Endothelial cell of umbilical vein (primary cell): ENCODE measurements around the gene PPP2R2C. TPM values are rescaled to one million over a fixed set of nuclear protein-coding genes. Genes with fewer than 3 reads are reported as not detected.

Source experiments
- BruUV-seq: library from RNA; stranded (reverse); fragments of 400-500 nt; replicated peaks from 2 replicates; lab custom pipeline; 2021; lab: Mats Ljungman, UMichigan
- CTCF ChIA-PET: fragments of 300-600, 350-600 bp; sonication (Branson Sonifier 250); formaldehyde crosslinking; loops from one replicate; lab custom pipeline; 2021; ENCODE audit warnings: antibody characterized with exemption, inconsistent platforms; lab: Charles Lee
- POLR2A ChIA-PET: fragments of 300-600, 350-600 bp; sonication (Branson Sonifier 250); formaldehyde crosslinking; loops from one replicate; lab custom pipeline; 2021; ENCODE audit warnings: antibody characterized with exemption, inconsistent platforms; lab: Charles Lee
- DNase-seq: peaks from one replicate; pipeline ENCODE4 v3.0.0-alpha.2; 2011; ENCODE audit warnings: low read depth, low spot score
- FAIRE-seq: peaks from 2 replicates; lab custom pipeline; 2011; peaks lifted over from hg19 to GRCh38; lab: Jason Lieb, UNC
- H2AFZ ChIP-seq: 2 replicates; pipeline ENCODE4 v1.6.0; 2012; ENCODE audit warnings: low read depth, low read length, control low read depth, inconsistent platforms
- H3K27ac ChIP-seq: 2 replicates; pipeline ENCODE4 v1.5.1; 2011; ENCODE audit warnings: low read depth, mild to moderate bottlenecking, control low read depth, low read length, moderate library complexity; ENCODE audit not compliant: insufficient read depth
- H3K27me3 ChIP-seq, 2 experiments: 2 replicates each; pipeline versions ENCODE4 v1.6.0 to v1.6.1; 2011; ENCODE audit warnings: low read length in 2 of 2, mixed read lengths in 1 of 2; ENCODE audit not compliant: control insufficient read depth in 2 of 2, insufficient read depth in 2 of 2
- H3K36me3 ChIP-seq, 2 experiments: 2 replicates in 1 of 2; 3 replicates in 1 of 2; pipeline ENCODE4 v1.5.1; 2011; ENCODE audit warnings: low read length in 2 of 2, mild to moderate bottlenecking in 1 of 2, moderate library complexity in 1 of 2; ENCODE audit not compliant: control insufficient read depth in 2 of 2, insufficient read depth in 2 of 2; ENCODE audit errors: extremely low read depth in 1 of 2
- H3K4me1 ChIP-seq: 3 replicates; pipeline ENCODE4 v1.5.1; 2011; ENCODE audit warnings: mild to moderate bottlenecking, low read length; ENCODE audit not compliant: control insufficient read depth, insufficient read depth; ENCODE audit errors: extremely low read depth
- H3K4me2 ChIP-seq: 2 replicates; pipeline ENCODE4 v1.6.1; 2011; ENCODE audit warnings: low read length, control low read depth, mixed read lengths; ENCODE audit not compliant: insufficient read depth
- H3K4me3 ChIP-seq, 3 experiments: fragments of 200-600 bp in 1 of 3; sonication (generic), shearing (Covaris generic) in 1 of 3; replicated peaks in 1 of 3; 2 replicates each; pipeline ENCODE4 v1.5.1; 2011 to 2016; ENCODE audit warnings: control low read depth in 3 of 3, low read length in 3 of 3, mild to moderate bottlenecking in 2 of 3, inconsistent platforms in 1 of 3, low read depth in 1 of 3, moderate library complexity in 1 of 3; ENCODE audit not compliant: insufficient read depth in 1 of 3
- H3K79me2 ChIP-seq: 2 replicates; pipeline ENCODE4 v1.6.0; 2012; ENCODE audit warnings: low read length, inconsistent platforms; ENCODE audit not compliant: control insufficient read depth, insufficient read depth
- H3K9ac ChIP-seq: replicated peaks from 2 replicates; pipeline ENCODE3; 2011; ENCODE audit warnings: low read length, control low read depth; ENCODE audit not compliant: insufficient read depth; ENCODE audit errors: extremely low read depth
- H3K9me1 ChIP-seq: replicated peaks from 3 replicates; pipeline ENCODE4 v1.6.0; 2011; ENCODE audit warnings: mild to moderate bottlenecking, low read length; ENCODE audit not compliant: control insufficient read depth, insufficient read depth; ENCODE audit errors: extremely low read depth
- H3K9me3 ChIP-seq: replicated peaks from 2 replicates; pipeline ENCODE4 v1.5.1; 2012; ENCODE audit warnings: low read length, inconsistent platforms; ENCODE audit not compliant: control insufficient read depth, insufficient read depth
- H4K20me1 ChIP-seq: replicated peaks from 2 replicates; pipeline ENCODE3; 2011; ENCODE audit warnings: mild to moderate bottlenecking, low read length; ENCODE audit not compliant: control insufficient read depth, insufficient read depth; ENCODE audit errors: extremely low read depth
- CTCF ChIP-seq, 2 donors: IDR thresholded peaks; 1 replicate in 1 of 2; 2 replicates in 1 of 2; pipeline ENCODE4 v1.5.1; 2011; ENCODE audit warnings: low read length in 2 of 2, mild to moderate bottlenecking in 2 of 2, moderate library complexity in 2 of 2, control low read depth in 1 of 2, inconsistent platforms in 1 of 2, low read depth in 1 of 2; ENCODE audit not compliant: insufficient read depth in 1 of 2; ENCODE audit errors: extremely low read depth in 1 of 2
- EZH2 ChIP-seq: IDR thresholded peaks from 2 replicates; pipeline ENCODE4 v1.6.1; 2012; ENCODE audit warnings: borderline replicate concordance, low read depth, mild to moderate bottlenecking, moderate library complexity, low read length, inconsistent platforms; ENCODE audit not compliant: severe bottlenecking
- FOS ChIP-seq: IDR thresholded peaks from 2 replicates; pipeline ENCODE4 v1.6.1; 2011; ENCODE audit warnings: mild to moderate bottlenecking, low read length, moderate library complexity, borderline replicate concordance; ENCODE audit not compliant: insufficient read depth
- GATA2 ChIP-seq: IDR thresholded peaks from 2 replicates; pipeline ENCODE4 v1.7.0; 2011; ENCODE audit warnings: low read depth, mild to moderate bottlenecking, moderate library complexity, mixed read lengths, low read length; ENCODE audit not compliant: insufficient read length, insufficient read depth
- JUN ChIP-seq: IDR thresholded peaks from 2 replicates; pipeline ENCODE4 v1.6.1; 2011; ENCODE audit warnings: borderline replicate concordance, low read depth; ENCODE audit not compliant: insufficient read length, insufficient read depth
- MAX ChIP-seq: IDR thresholded peaks from 2 replicates; pipeline ENCODE4 v1.6.1; 2011; ENCODE audit not compliant: insufficient read depth, insufficient read length
- MYC ChIP-seq: IDR thresholded peaks from one replicate; pipeline ENCODE4 v1.6.1; 2011; ENCODE audit warnings: mild to moderate bottlenecking, low read depth, low read length
- POLR2A ChIP-seq: IDR thresholded peaks from 2 replicates; pipeline ENCODE4 v1.6.1; 2012; ENCODE audit warnings: low read depth, mild to moderate bottlenecking, control low read depth, low read length
- POLR2AphosphoS5 ChIP-seq: IDR thresholded peaks from 2 replicates; pipeline ENCODE4 v1.6.1; 2012; ENCODE audit warnings: low read depth, mild to moderate bottlenecking, control low read depth, low read length, moderate library complexity; ENCODE audit not compliant: insufficient read depth
- dilution Hi-C: fragments of 300-500 bp; cut with MboI; formaldehyde crosslinking; loops from one replicate; pipeline ENCODE4 v1.15.0; 2019; ENCODE audit warnings: low sequenced_read_pairs; ENCODE audit not compliant: extremely low pct_ligation_motif_present
- intact Hi-C: fragments of 100-400 bp; cut with micrococcal nuclease; formaldehyde crosslinking; loops from one replicate; pipeline ENCODE4 v1.10.0; 2022
- polyA plus RNA-seq, 4 experiments: library from polyadenylated mRNA; depleted of rRNA in 3 of 4; stranded (reverse) in 3 of 4; unstranded in 1 of 4; fragments of >200 nt; gene quantifications; 2 replicates each; pipeline versions ENCODE4 v1.2.1 to v1.2.3, GENCODE V29; 2011 to 2012; ENCODE audit warnings: missing spikeins in 1 of 4
- total RNA-seq: library from RNA; stranded (reverse); gene quantifications from 2 replicates; pipeline ENCODE4 v1.2.3, GENCODE V29; 2021

PPP2R2C gene
- total and polyA plus RNA-seq, 2 donors (not counting 3 experiments of a cell fraction or from before 2014, with no cell fraction given), result 0.03 to 0.09 TPM

GRCh38 chr4:6331018-6331417 is 141.4 kb downstream of the PPP2R2C start:
- Histone ChIP-seq H3K4me3 (no peak overlapping the region), H3K79me2 (no peaks in the 10 kb centered on the region), H3K4me1 (no peaks in the 10 kb centered on the region), H3K9me3 (no peaks in the 10 kb centered on the region), H3K9me1 (no peaks in the 10 kb centered on the region), H3K9ac (no peak overlapping the region), H3K27me3 (no peaks in the 10 kb centered on the region), H4K20me1 (no peaks in the 10 kb centered on the region), H3K27ac (no peak overlapping the region), H3K36me3 (no peaks in the 10 kb centered on the region), H2AFZ (no peak overlapping the region), H3K4me2 (no peak overlapping the region)
- DNase-seq (no peak), FAIRE-seq (no peak)
- ChIA-PET POLR2A (no interaction called here), CTCF (interaction anchor here (0.5 to 16.2 kb wide), 29 partner anchors 8 to 783 kb away, joined by 3 to 808 read pairs (median 5); partner anchors contain the start of genes JAKMIP1, MAN2B2 and WFS1)
- dilution Hi-C loops, result no loop called here
- intact Hi-C loops, result loop anchor here (1.0 kb wide), 1 partner anchor 333 kb away; no protein-coding TSS in a partner anchor
- TF ChIP-seq GATA2 (no peak), CTCF (IDR thresholded peaks at IDR 0.05; ENCODE audit: extremely low read depth in 1 of 2, insufficient read depth in 1 of 2, low read depth in 1 of 2, low read length in 2 of 2) (peak; percentile 47 to 65), MAX (no peak)
- BruUV-seq, result no TSS peak

- intact Hi-C loops (no loop called here), dilution Hi-C loops (no loop called here)
- no peaks in the 10 kb centered on the region for H4K20me1 ChIP-seq
- ChIA-PET CTCF (interaction anchor here (1.0 to 16.2 kb wide), 14 partner anchors 10 to 332 kb away, joined by 3 to 808 read pairs (median 12); partner anchors contain the start of gene WFS1), POLR2A (no interaction called here)
- FAIRE-seq, result no peak
- H3K4me3 ChIP-seq, result no peak overlapping the region
- BruUV-seq, result no TSS peak
- no peak overlapping the region for H2AFZ ChIP-seq
- no peak overlapping the region for H3K4me2 ChIP-seq
- no peaks in the 10 kb centered on the region for H3K79me2 ChIP-seq
- H3K9ac ChIP-seq, result no peak overlapping the region
- DNase-seq, result no peak
- no peak overlapping the region for H3K27ac ChIP-seq
- H3K4me1 ChIP-seq, result peaks cover 4% of the 10 kb centered on the region
- H3K9me1 ChIP-seq, result no peaks in the 10 kb centered on the region
- H3K36me3 ChIP-seq, result no peaks in the 10 kb centered on the region
- no peaks in the 10 kb centered on the region for H3K27me3 ChIP-seq
- H3K9me3 ChIP-seq, result no peaks in the 10 kb centered on the region
- TF ChIP-seq POLR2AphosphoS5 (no peak), JUN (no peak), MYC (no peak), POLR2A (no peak), FOS (no peak), EZH2 (no peak), CTCF (IDR thresholded peaks at IDR 0.05; ENCODE audit: extremely low read depth in 1 of 2, insufficient read depth in 1 of 2, low read depth in 1 of 2, low read length in 2 of 2) (no peak), GATA2 (no peak), MAX (no peak)
These were observed 142.0 kb downstream of the PPP2R2C start for GRCh38 chr4:6330384-6330767.
